Astrocyte of the spinal cord (primary cell): Measurements from ENCODE around the gene INCA1.

Source experiments
- DNase-seq: peaks from one replicate; pipeline ENCODE4 v3.0.0; 2011; ENCODE audit warnings: low read depth, low spot score
- H3K4me3 ChIP-seq: 2 replicates; pipeline ENCODE4 v1.5.1; 2011; ENCODE audit warnings: low read depth, mild to moderate bottlenecking, low read length, moderate library complexity
- CTCF ChIP-seq: IDR thresholded peaks from 2 replicates; pipeline ENCODE4 v1.5.1; 2012; ENCODE audit warnings: low read depth, mild to moderate bottlenecking, low read length, inconsistent platforms
- in situ Hi-C: cut with HindIII; loops from 2 replicates; pipeline ENCODE4 v1.10.0; 2017; ENCODE audit warnings: low sequenced_read_pairs

INCA1 gene

GRCh38 chr17:4998732-4999429 lies 1.6 kb upstream of the INCA1 start:
- no peak for DNase-seq
- peak overlapping the region; percentile 89 for H3K4me3 ChIP-seq
- in situ Hi-C loops = no loop called here
- no peak for TF ChIP-seq CTCF

- peak overlapping the region; percentile 89 for H3K4me3 ChIP-seq
- no peak for TF ChIP-seq CTCF
- peak; percentile 17 for DNase-seq
- in situ Hi-C loops = no loop called here
Observed at GRCh38 chr17:4998027-4998731, 857 bp upstream of the INCA1 start.

GRCh38 chr17:4994081-4994595 lies 3.2 kb downstream of the INCA1 start:
- no peak for DNase-seq
- in situ Hi-C loops = no loop called here
- no peak overlapping the region for H3K4me3 ChIP-seq
- no peak for TF ChIP-seq CTCF

GRCh38 chr17:4987767-4988567 lies 9.4 kb downstream of the INCA1 start:
- no peak for TF ChIP-seq CTCF
- in situ Hi-C loops = no loop called here
- H3K4me3 ChIP-seq = peak overlapping the region; percentile 72
- peak; percentile 34 for DNase-seq

GRCh38 chr17:4986951-4987766 lies 10.2 kb downstream of the INCA1 start, which contains the start of gene CAMTA2:
Gene CAMTA2 (minus strand): TSS chr17:4987675. CDS start chr17:4986222, 1,453 bp downstream.
- peak; percentile 76 for DNase-seq
- in situ Hi-C loops = no loop called here
- H3K4me3 ChIP-seq = peak within 1 kb of the TSS; percentile 72
- peak; percentile 59 for TF ChIP-seq CTCF
